SK-N-SH (cell line): ENCODE measurements around the gene CEP78. TPM values are rescaled to one million over a fixed set of nuclear protein-coding genes. Genes with fewer than 3 reads are reported as not detected.

Experiments
- CTCF ChIA-PET: fragments of 300-600, 350-600 bp; formaldehyde crosslinking; extraction: SDS; loops from one replicate; lab custom pipeline; 2021; lab: Yijun Ruan, JAX
- POLR2A ChIA-PET: fragments of 350-600 bp; sonication (Branson Sonifier 250); formaldehyde crosslinking; extraction: SDS; loops from one replicate; lab custom pipeline; 2020; ENCODE audit warnings: antibody characterized with exemption, inconsistent platforms; lab: Yijun Ruan, JAX
- DNase-seq: peaks from one replicate; pipeline ENCODE4 v3.0.0; 2012
- H2AFZ ChIP-seq: fragments of 200-600 bp; sonication (generic); 2 replicates; pipeline ENCODE4 v1.8.1; 2016; ENCODE audit warnings: antibody characterized with exemption, mild to moderate bottlenecking, low read depth
- H3F3A ChIP-seq: fragments of 200-600 bp; sonication (generic); replicated peaks from 2 replicates; pipeline ENCODE3; 2016; ENCODE audit warnings: antibody characterized with exemption, mild to moderate bottlenecking; ENCODE audit not compliant: insufficient read depth
- H3K27ac ChIP-seq, 2 experiments: fragments of 200-500 bp in 1 of 2; fragments of 200-600 bp in 1 of 2; sonication (Bioruptor generic) in 1 of 2; sonication (generic), shearing (Covaris generic) in 1 of 2; 2 replicates each; pipeline versions ENCODE4 v1.5.1 to v1.6.1; 2014 to 2016; ENCODE audit warnings: low read depth in 2 of 2, inconsistent platforms in 1 of 2, low read length in 1 of 2, mild to moderate bottlenecking in 1 of 2, mixed read lengths in 1 of 2
- H3K27me3 ChIP-seq: fragments of 200-600 bp; sonication (generic), shearing (Covaris generic); 2 replicates; pipeline ENCODE4 v1.6.1; 2016; ENCODE audit warnings: mixed run types; ENCODE audit not compliant: insufficient read depth
- H3K36me3 ChIP-seq, 2 experiments: fragments of 200-500 bp in 1 of 2; fragments of 200-600 bp in 1 of 2; sonication (Bioruptor generic) in 1 of 2; sonication (generic) in 1 of 2; replicated peaks in 1 of 2; 2 replicates each; pipeline versions ENCODE3 to v1.5.1; 2014 to 2016; ENCODE audit warnings: low read length in 1 of 2, mild to moderate bottlenecking in 1 of 2; ENCODE audit not compliant: insufficient read depth in 2 of 2, control insufficient read depth in 1 of 2
- H3K4me1 ChIP-seq, 2 experiments: fragments of 200-500 bp in 1 of 2; fragments of 200-600 bp in 1 of 2; sonication (Bioruptor generic) in 1 of 2; sonication (generic), shearing (Covaris generic) in 1 of 2; 2 replicates each; pipeline versions ENCODE4 v1.5.1 to v1.6.1; 2014 to 2016; ENCODE audit warnings: low read depth in 1 of 2, low read length in 1 of 2, mixed run types in 1 of 2; ENCODE audit not compliant: insufficient read depth in 2 of 2, control insufficient read depth in 1 of 2
- H3K4me2 ChIP-seq: fragments of 200-600 bp; sonication (generic), shearing (Covaris generic); 2 replicates; pipeline ENCODE4 v1.6.1; 2017; ENCODE audit warnings: mixed run types
- H3K4me3 ChIP-seq, 2 experiments: fragments of 200-500 bp in 1 of 2; fragments of 200-600 bp in 1 of 2; sonication (Bioruptor generic) in 1 of 2; sonication (generic), shearing (Covaris generic) in 1 of 2; 2 replicates each; pipeline versions ENCODE4 v1.5.1 to v1.8.1; 2014 to 2016; ENCODE audit warnings: low read depth in 2 of 2, inconsistent platforms in 1 of 2, low read length in 1 of 2, mild to moderate bottlenecking in 1 of 2, mixed read lengths in 1 of 2, moderate library complexity in 1 of 2
- H3K79me2 ChIP-seq: fragments of 200-600 bp; sonication (generic); 2 replicates; pipeline ENCODE4 v1.8.1; 2017; ENCODE audit warnings: mild to moderate bottlenecking; ENCODE audit not compliant: insufficient read depth
- H3K9ac ChIP-seq: fragments of 200-600 bp; sonication (generic); 2 replicates; pipeline ENCODE4 v1.6.1; 2017; ENCODE audit warnings: mixed run types
- H3K9me2 ChIP-seq: fragments of 200-600 bp; sonication (generic); 2 replicates; pipeline ENCODE4 v1.6.1; 2017; ENCODE audit warnings: mixed run types
- H3K9me3 ChIP-seq: fragments of 200-600 bp; sonication (generic); 2 replicates; pipeline ENCODE4 v1.6.1; 2017; ENCODE audit warnings: mixed run types, mild to moderate bottlenecking, moderate library complexity
- H4K20me1 ChIP-seq: fragments of 200-600 bp; sonication (generic); 2 replicates; pipeline ENCODE4 v1.6.1; 2017; ENCODE audit warnings: mild to moderate bottlenecking, mixed run types; ENCODE audit not compliant: insufficient read depth
- EP300 ChIP-seq, 2 experiments: IDR thresholded peaks; 2 replicates each; pipeline versions ENCODE4 v1.4.0 to v1.6.1; 2012; ENCODE audit warnings: borderline replicate concordance in 1 of 2, low read depth in 1 of 2, low read length in 1 of 2
- GATA2 ChIP-seq: sonication (generic); formaldehyde crosslinking; IDR thresholded peaks from 2 replicates; pipeline ENCODE4 v1.5.0; 2020; ENCODE audit warnings: mild to moderate bottlenecking, missing genetic modification reagents
- JUND ChIP-seq: IDR thresholded peaks from 2 replicates; pipeline ENCODE4 v1.4.0; 2012
- NFIC ChIP-seq: IDR thresholded peaks from 2 replicates; pipeline ENCODE4 v1.4.0; 2012; ENCODE audit warnings: borderline replicate concordance
- WGBS: methylation state at CpG from one replicate; pipeline ENCODE4 v1.1.6; 2017; ENCODE audit warnings: low lambda C conversion rate; 5-methylcytosine and 5-hydroxymethylcytosine counted together
- polyA plus RNA-seq, 3 experiments: library from polyadenylated mRNA; depleted of rRNA; stranded (reverse); fragments of >200 nt; gene quantifications; 2 replicates each; pipeline ENCODE4 v1.2.3, GENCODE V29; 2012
- TF ChIP-seq, protein P1 (sequence below): IDR thresholded peaks from 2 replicates; pipeline ENCODE4 v1.4.0; 2012; ENCODE audit warnings: low read depth, borderline replicate concordance
- TF ChIP-seq, protein P2 (sequence below): fragments of 200-600 bp; sonication (generic); IDR thresholded peaks from 2 replicates; pipeline ENCODE4 v1.6.1; 2017; ENCODE audit warnings: antibody characterized with exemption, mild to moderate bottlenecking, moderate library complexity
- TF ChIP-seq, protein P3 (sequence below): fragments of 150-350 bp; IDR thresholded peaks from 2 replicates; pipeline ENCODE4 v1.6.1; 2017; ENCODE audit warnings: antibody characterized with exemption, low read length, low read depth, borderline replicate concordance
- TF ChIP-seq, protein P4 (sequence below): fragments of 150-350 bp; IDR thresholded peaks from 2 replicates; pipeline ENCODE4 v1.6.1; 2016; ENCODE audit warnings: mild to moderate bottlenecking, low read depth, low read length

CEP78 gene
- polyA plus RNA-seq, 1 of the 3 experiments (the other 2 are of a cell fraction): 6.2 TPM

DNA sequence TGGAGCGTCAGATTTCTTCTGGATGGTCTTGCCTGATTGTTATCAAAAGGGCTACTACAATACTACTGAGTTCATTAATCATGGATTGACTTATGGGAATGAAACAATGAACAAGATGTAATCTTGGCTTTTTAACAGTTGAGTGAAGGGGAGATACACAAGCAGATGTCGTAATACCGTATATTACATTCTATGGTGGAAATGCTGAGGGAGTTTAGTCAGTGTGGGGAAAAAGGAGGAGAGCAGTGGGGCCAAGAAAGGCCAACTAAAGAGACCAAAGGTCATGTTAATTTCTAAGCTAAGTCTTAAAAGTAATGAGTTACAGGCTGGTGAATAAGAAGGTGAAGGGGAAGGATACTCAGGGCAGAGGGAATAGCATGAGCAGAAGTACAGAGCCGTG lies 32.0 kb downstream of the CEP78 start:
- CTCF ChIA-PET: interaction anchor here (1.1 kb wide), 1 partner anchor 101 kb away, joined by 3 read pairs; no protein-coding TSS in a partner anchor

DNA sequence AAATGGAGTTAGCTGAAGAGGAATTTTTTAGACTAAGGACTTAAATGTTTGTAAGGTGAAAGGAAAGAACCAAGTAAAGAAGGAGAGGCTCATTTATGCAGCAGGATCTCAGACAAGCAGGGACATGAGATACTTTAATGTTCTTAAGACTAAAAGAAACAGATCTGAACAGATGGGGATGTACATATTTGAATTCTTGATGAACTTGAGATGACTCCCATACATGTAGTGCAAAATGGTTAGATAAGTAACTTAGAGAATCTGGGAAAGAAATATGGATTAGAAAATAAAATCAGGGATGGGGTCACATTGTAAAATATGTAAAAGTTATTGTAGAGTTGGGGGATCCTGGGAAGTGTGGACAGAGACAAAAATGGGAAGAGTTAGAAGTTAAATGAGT lies 33.9 kb downstream of the CEP78 start:
- Histone ChIP-seq H3K9me2 (no peaks in the 10 kb centered on the region), H3F3A (peaks cover 3% of the 10 kb centered on the region), H3K4me2 (no peak overlapping the region), H3K4me1 (no peaks in the 10 kb centered on the region), H3K36me3 (peaks cover 36 to 51% of the 10 kb centered on the region in 2 experiments), H3K9ac (no peak overlapping the region), H3K9me3 (no peaks in the 10 kb centered on the region), H2AFZ (no peak overlapping the region), H3K27me3 (no peaks in the 10 kb centered on the region), H3K79me2 (no peaks in the 10 kb centered on the region), H3K27ac (no peak overlapping the region), H3K4me3 (no peak overlapping the region), H4K20me1 (no peaks in the 10 kb centered on the region)
- DNase-seq: no peak
- no peak for TF ChIP-seq NFIC
- no peak for TF ChIP-seq EP300 (IDR thresholded peaks at IDR 0.05; ENCODE audit: borderline replicate concordance in 1 of 2, low read depth in 1 of 2, low read length in 1 of 2)
- TF ChIP-seq, protein P1, sequence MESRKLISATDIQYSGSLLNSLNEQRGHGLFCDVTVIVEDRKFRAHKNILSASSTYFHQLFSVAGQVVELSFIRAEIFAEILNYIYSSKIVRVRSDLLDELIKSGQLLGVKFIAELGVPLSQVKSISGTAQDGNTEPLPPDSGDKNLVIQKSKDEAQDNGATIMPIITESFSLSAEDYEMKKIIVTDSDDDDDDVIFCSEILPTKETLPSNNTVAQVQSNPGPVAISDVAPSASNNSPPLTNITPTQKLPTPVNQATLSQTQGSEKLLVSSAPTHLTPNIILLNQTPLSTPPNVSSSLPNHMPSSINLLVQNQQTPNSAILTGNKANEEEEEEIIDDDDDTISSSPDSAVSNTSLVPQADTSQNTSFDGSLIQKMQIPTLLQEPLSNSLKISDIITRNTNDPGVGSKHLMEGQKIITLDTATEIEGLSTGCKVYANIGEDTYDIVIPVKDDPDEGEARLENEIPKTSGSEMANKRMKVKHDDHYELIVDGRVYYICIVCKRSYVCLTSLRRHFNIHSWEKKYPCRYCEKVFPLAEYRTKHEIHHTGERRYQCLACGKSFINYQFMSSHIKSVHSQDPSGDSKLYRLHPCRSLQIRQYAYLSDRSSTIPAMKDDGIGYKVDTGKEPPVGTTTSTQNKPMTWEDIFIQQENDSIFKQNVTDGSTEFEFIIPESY: no peak
- TF ChIP-seq, protein P2, sequence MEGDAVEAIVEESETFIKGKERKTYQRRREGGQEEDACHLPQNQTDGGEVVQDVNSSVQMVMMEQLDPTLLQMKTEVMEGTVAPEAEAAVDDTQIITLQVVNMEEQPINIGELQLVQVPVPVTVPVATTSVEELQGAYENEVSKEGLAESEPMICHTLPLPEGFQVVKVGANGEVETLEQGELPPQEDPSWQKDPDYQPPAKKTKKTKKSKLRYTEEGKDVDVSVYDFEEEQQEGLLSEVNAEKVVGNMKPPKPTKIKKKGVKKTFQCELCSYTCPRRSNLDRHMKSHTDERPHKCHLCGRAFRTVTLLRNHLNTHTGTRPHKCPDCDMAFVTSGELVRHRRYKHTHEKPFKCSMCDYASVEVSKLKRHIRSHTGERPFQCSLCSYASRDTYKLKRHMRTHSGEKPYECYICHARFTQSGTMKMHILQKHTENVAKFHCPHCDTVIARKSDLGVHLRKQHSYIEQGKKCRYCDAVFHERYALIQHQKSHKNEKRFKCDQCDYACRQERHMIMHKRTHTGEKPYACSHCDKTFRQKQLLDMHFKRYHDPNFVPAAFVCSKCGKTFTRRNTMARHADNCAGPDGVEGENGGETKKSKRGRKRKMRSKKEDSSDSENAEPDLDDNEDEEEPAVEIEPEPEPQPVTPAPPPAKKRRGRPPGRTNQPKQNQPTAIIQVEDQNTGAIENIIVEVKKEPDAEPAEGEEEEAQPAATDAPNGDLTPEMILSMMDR: no peak
- TF ChIP-seq JUND: no peak
- TF ChIP-seq, protein P3, sequence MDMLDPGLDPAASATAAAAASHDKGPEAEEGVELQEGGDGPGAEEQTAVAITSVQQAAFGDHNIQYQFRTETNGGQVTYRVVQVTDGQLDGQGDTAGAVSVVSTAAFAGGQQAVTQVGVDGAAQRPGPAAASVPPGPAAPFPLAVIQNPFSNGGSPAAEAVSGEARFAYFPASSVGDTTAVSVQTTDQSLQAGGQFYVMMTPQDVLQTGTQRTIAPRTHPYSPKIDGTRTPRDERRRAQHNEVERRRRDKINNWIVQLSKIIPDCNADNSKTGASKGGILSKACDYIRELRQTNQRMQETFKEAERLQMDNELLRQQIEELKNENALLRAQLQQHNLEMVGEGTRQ: no peak
- TF ChIP-seq, protein P4, sequence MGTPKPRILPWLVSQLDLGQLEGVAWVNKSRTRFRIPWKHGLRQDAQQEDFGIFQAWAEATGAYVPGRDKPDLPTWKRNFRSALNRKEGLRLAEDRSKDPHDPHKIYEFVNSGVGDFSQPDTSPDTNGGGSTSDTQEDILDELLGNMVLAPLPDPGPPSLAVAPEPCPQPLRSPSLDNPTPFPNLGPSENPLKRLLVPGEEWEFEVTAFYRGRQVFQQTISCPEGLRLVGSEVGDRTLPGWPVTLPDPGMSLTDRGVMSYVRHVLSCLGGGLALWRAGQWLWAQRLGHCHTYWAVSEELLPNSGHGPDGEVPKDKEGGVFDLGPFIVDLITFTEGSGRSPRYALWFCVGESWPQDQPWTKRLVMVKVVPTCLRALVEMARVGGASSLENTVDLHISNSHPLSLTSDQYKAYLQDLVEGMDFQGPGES: no peak
- CTCF ChIA-PET: no interaction called here
- POLR2A ChIA-PET: no interaction called here

More for the DNA sequence above, 32.0 kb downstream of the CEP78 start:
- Histone ChIP-seq H3K9me2 (no peaks in the 10 kb centered on the region), H3K9me3 (no peaks in the 10 kb centered on the region), H3K4me1 (no peaks in the 10 kb centered on the region; a peak in 1 of 4 replicates), H3F3A (peaks cover 1% of the 10 kb centered on the region), H3K36me3 (peaks cover 40 to 52% of the 10 kb centered on the region in 2 experiments), H3K4me2 (no peak overlapping the region), H3K79me2 (no peaks in the 10 kb centered on the region), H3K27me3 (no peaks in the 10 kb centered on the region), H3K4me3 (no peak overlapping the region), H3K9ac (no peak overlapping the region), H4K20me1 (no peaks in the 10 kb centered on the region), H3K27ac (no peak overlapping the region), H2AFZ (no peak overlapping the region)
- no peak for TF ChIP-seq GATA2
- POLR2A ChIA-PET: no interaction called here
- DNase-seq: no peak
- 95% methylated on average over 4 of the region's 4 CpGs for WGBS
